Subcutaneous abdominal adipose tissue (tissue), 5 donors: Measurements from ENCODE around the gene LRRC41.

Source experiments
- H3K27ac ChIP-seq: one replicate; pipeline ENCODE4 v1.7.0; 2013; ENCODE audit warnings: low read depth, mild to moderate bottlenecking, inconsistent platforms, low read length, moderate library complexity
- H3K27me3 ChIP-seq, 5 donors: one replicate each; pipeline ENCODE4 v1.7.0; 2013; ENCODE audit warnings: low read length in 5 of 5, inconsistent platforms in 1 of 5; ENCODE audit not compliant: control insufficient read depth in 5 of 5, insufficient read depth in 4 of 5
- H3K36me3 ChIP-seq, 5 donors: one replicate each; pipeline ENCODE4 v1.7.0; 2013; ENCODE audit warnings: low read length in 5 of 5; ENCODE audit not compliant: control insufficient read depth in 5 of 5, insufficient read depth in 5 of 5
- H3K4me1 ChIP-seq, 5 donors: one replicate each; pipeline ENCODE4 v1.7.0; 2013; ENCODE audit warnings: low read length in 5 of 5, mild to moderate bottlenecking in 3 of 5, moderate library complexity in 1 of 5; ENCODE audit not compliant: control insufficient read depth in 5 of 5, insufficient read depth in 5 of 5
- H3K4me3 ChIP-seq, 5 donors: one replicate each; pipeline ENCODE4 v1.7.0; 2013; ENCODE audit warnings: low read length in 5 of 5, low read depth in 1 of 5
- H3K9ac ChIP-seq, 5 donors: one replicate each; pipeline ENCODE4 v1.7.0; 2013; ENCODE audit warnings: low read length in 5 of 5, mild to moderate bottlenecking in 4 of 5, moderate library complexity in 3 of 5
- H3K9me3 ChIP-seq, 5 donors: one replicate each; pipeline ENCODE4 v1.7.0; 2013; ENCODE audit warnings: low read length in 5 of 5; ENCODE audit not compliant: control insufficient read depth in 5 of 5
- donor health status: healthy.
- donor health status: healthy.
- donor health status: healthy.
- donor health status: healthy.
- donor health status: healthy.

LRRC41 gene

DNA sequence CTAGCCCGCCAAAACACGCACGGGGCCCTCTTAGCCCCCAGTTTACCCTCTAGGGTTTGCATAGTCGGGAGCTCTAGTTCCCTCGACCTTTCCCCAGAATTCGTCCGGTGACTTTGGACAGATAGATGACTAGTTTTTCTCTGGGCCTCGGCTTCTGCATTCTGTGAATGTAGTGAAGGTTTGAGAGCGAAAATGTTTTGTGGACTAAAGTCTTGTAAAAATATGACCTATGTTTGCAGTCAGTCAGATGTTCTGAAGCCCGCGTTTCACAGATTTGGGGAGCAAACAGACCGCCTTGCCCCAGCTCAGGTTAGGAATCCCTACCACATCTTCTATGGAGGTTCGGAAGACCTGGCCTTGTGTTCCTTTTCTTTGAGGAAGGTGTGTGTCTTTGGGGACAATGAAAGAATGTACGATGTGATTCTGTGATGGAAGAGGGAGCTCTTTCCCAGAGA is 483 bp upstream of the LRRC41 start:
- peak overlapping the region; percentile 84 to 99 (median 92) for H3K4me3 ChIP-seq
- H3K9ac ChIP-seq, result peak overlapping the region; percentile 98 to 100 (median 100)
- H3K9me3 ChIP-seq, result no peaks in the 10 kb centered on the region
- peak overlapping the region; percentile 98 for H3K27ac ChIP-seq
- peaks cover 6 to 64% (median 49%) of the 10 kb centered on the region in 5 donors for H3K4me1 ChIP-seq
- H3K36me3 ChIP-seq, result no peaks in the 10 kb centered on the region
- no peaks in the 10 kb centered on the region for H3K27me3 ChIP-seq

DNA sequence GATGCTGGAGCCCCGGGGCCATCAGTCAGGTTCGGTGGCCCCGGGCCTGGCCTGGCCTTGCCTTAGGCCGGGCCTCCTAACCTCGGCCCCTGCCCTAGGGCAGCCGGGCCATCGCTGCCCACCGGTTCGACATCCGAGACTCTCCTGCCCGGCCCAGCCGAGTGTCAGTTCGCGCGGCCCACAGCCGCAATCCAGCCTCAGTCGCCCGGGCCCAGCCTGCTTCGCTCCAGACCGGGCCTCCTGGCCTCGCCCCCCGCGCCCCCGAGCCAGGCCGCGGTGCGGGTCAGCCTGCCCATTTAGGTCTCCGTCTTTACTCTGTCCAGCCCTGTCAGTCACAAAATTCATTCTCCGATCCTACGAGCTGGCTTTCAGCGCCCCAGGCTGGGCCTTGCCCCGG is 777 bp downstream of the LRRC41 start:
- Histone ChIP-seq H3K27ac (peak overlapping the region; percentile 98), H3K4me3 (peak overlapping the region in 4 of 5 donors; percentile 84 to 94 (median 88)), H3K9me3 (no peaks in the 10 kb centered on the region), H3K9ac (peak overlapping the region; percentile 92 to 100 (median 100)), H3K36me3 (peaks cover 3 to 5% (median 3%) of the 10 kb centered on the region in 5 donors), H3K4me1 (peaks cover 6 to 64% (median 54%) of the 10 kb centered on the region in 5 donors), H3K27me3 (no peaks in the 10 kb centered on the region)

DNA sequence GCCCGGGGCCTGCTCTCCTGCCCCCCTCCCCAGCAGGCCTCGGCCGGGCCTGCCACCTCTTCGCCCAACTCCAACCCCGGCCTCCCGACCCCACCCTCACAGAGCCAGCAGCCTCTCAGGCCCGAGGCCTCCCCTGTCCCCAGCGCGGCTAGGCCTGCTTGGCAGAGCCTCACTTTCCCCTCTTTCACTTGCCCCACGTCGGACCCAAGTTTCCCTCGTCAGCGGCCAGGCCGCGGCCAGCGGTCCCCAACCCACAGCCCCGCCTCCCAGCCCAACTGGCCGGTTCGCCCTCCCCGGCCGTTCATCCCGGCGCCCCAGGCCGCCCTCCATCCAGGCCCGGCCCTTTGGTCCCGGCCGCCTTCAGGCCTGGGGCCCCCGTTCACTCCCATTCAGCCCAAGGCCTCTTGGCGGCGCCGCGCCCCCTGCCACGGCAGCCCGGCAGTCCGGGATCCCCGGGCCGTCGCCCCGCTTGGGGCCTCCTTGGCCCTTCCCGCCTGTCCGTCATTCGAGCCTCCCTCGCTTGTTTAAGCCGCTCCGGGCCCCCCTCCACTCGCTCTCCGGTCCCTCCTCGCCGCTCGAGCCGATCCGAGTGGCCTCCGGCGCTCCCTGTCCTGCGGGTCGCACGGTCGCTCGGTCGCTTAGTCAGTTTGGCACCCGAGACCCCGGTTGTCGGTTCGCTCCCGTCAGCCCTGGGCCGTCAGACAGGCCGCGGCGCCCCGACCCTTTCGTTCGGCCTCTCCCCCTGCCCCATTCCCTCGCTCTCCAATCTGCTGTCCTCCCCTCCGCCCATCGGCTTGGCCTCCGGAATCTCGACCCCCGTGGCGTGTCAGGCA is 1.4 kb downstream of the LRRC41 start:
- H3K9ac ChIP-seq, result peak overlapping the region; percentile 98 to 100 (median 100)
- H3K27ac ChIP-seq, result peak overlapping the region; percentile 98
- no peaks in the 10 kb centered on the region for H3K9me3 ChIP-seq
- H3K4me3 ChIP-seq, result peak overlapping the region; percentile 79 to 94 (median 85)
- H3K36me3 ChIP-seq, result peaks cover 8 to 11% (median 9%) of the 10 kb centered on the region in 5 donors
- H3K27me3 ChIP-seq, result no peaks in the 10 kb centered on the region
- peaks cover 6 to 58% (median 50%) of the 10 kb centered on the region in 5 donors for H3K4me1 ChIP-seq

DNA sequence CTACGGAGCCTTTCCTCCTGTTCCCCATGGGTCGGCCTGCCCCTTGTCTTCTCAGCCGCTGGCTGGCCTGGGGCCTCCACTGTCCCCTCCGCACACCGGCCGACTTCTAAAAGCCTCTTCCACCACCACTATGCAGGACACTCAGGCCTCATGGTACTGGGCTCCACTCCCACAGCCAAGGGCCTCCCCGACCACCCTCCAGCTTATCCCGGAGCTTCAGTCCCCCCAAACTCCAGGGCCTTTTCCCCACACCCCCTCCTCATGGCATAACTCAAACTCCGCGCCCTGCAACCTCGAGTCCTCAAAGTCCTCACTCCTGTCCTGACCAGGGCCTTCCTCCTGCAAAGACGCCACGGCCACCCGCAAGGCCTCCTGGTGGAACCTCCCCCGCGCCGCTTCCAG is 2.0 kb downstream of the LRRC41 start:
- peak overlapping the region; percentile 98 to 100 (median 100) for H3K9ac ChIP-seq
- H3K9me3 ChIP-seq, result no peaks in the 10 kb centered on the region
- H3K36me3 ChIP-seq, result peaks cover 15 to 17% (median 15%) of the 10 kb centered on the region in 5 donors
- peak overlapping the region; percentile 98 for H3K27ac ChIP-seq
- H3K4me1 ChIP-seq, result peaks cover 6 to 52% (median 46%) of the 10 kb centered on the region in 5 donors
- H3K4me3 ChIP-seq, result peak overlapping the region; percentile 79 to 94 (median 85)
- H3K27me3 ChIP-seq, result no peaks in the 10 kb centered on the region

DNA sequence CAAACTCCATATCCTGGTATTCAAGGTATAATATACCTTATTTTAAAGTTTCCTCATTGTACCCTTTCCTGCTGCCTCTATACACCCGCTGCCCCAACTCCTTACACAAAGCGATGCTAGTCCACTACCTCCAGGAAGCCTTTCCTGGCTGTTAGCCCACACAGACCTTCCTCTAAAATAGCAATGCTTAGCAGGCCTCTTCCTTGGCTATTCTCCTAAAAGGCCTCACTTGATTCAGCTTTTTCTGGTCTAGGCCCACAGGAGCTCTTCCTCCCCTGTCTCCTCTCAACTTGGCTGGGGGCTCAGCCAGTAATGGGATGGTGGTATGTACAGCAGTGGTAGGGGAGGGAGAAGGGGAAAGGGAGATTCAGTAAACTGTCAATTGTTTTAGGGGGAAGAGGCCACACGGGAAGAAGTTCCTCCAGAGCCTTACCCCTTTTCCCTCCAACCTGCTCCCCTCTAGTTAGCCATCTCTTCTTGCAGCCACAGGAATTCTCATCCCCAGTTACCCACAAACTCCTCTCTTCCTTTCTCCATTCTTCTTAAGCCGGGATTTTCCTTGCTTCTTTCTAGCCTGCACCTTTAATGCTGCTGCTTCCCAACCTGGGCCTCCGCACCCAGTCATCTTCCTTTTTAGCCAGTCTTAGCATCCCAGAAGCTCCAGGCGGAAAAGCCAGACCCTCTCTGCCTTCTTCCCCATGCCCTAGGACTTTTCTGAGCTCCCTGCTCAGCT is 2.6 kb downstream of the LRRC41 start:
- Histone ChIP-seq H3K27ac (peak overlapping the region; percentile 98), H3K27me3 (no peaks in the 10 kb centered on the region), H3K36me3 (peaks cover 16 to 21% (median 19%) of the 10 kb centered on the region in 5 donors), H3K4me3 (peak overlapping the region; percentile 79 to 94 (median 85)), H3K4me1 (peaks cover 6 to 50% (median 41%) of the 10 kb centered on the region in 5 donors), H3K9ac (peak overlapping the region; percentile 98 to 100 (median 100)), H3K9me3 (no peaks in the 10 kb centered on the region)

DNA sequence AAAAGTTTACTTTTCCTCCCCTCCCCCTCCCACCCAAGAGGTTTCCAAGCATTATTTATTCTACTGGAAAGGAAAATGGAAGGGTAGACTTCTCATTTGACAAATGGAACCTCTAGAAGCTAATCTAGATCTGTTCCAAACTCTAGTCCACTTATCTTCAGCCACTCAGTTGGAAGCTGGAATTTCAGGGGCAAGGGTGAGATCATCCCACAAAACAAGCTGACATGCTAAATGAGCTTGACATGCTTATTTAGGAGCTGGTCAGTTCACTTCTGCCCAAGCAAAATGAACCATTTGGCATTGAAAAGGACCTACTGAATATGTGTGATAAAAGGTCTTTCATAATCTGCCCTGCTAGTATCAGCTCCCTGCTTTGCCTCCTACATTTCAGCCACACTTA is 5.0 kb downstream of the LRRC41 start:
- Histone ChIP-seq H3K27me3 (no peaks in the 10 kb centered on the region), H3K4me1 (peaks cover 4 to 33% (median 27%) of the 10 kb centered on the region in 5 donors), H3K4me3 (no peak overlapping the region), H3K36me3 (peaks cover 16 to 45% (median 31%) of the 10 kb centered on the region in 5 donors), H3K9me3 (no peaks in the 10 kb centered on the region), H3K9ac (peak overlapping the region in 2 of 5 donors; percentile 0 to 16), H3K27ac (peak overlapping the region; percentile 7)

DNA sequence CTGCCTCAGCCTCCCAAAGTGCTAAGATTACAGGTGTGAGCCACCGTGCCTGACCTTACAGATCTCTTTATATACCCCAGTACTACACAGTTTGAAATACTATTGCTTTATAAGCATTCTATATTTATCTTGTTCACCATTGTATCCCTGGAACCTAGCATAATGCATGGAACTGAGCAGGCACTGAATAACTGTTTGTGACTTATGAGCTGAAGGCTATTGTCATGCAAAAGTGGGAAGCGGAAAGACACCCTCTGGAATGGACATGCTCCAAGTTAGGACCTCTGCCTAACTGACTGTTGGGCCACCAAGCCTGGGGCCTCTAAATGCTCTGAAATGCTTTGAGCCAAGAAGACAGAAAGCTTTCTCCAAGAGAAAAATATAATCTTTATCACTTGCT is 8.1 kb downstream of the LRRC41 start:
- Histone ChIP-seq H3K27ac (no peak overlapping the region), H3K27me3 (no peaks in the 10 kb centered on the region), H3K36me3 (peaks cover 21 to 58% (median 35%) of the 10 kb centered on the region in 5 donors), H3K4me3 (no peak overlapping the region), H3K9ac (no peak overlapping the region), H3K4me1 (peaks cover 0 to 16% (median 8%) of the 10 kb centered on the region in 5 donors), H3K9me3 (no peaks in the 10 kb centered on the region)

DNA sequence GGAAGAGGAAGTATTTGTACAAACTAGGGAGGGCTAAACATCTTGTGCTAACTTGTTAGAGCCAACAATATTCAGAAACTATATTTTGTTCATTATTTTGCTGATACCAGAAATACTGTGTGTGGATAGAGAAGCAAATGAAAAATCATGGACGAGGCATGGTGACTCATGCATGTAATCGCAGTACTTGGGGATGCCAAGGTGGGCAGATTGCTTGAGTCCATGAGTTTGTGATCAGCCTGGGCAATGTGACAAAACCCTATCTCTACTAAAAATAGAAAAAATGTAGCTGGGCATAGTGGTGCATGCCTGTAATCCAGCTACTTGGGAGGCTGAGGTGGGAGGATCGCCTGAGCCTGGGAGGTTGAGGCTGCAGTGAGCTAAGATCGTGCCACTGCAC is 13.4 kb downstream of the LRRC41 start:
- Histone ChIP-seq H3K4me1 (peaks cover 0 to 4% (median 0%) of the 10 kb centered on the region in 5 donors), H3K27me3 (no peaks in the 10 kb centered on the region), H3K4me3 (no peak overlapping the region), H3K36me3 (peaks cover 14 to 65% (median 31%) of the 10 kb centered on the region in 5 donors), H3K9me3 (no peaks in the 10 kb centered on the region), H3K27ac (no peak overlapping the region), H3K9ac (no peak overlapping the region)

DNA sequence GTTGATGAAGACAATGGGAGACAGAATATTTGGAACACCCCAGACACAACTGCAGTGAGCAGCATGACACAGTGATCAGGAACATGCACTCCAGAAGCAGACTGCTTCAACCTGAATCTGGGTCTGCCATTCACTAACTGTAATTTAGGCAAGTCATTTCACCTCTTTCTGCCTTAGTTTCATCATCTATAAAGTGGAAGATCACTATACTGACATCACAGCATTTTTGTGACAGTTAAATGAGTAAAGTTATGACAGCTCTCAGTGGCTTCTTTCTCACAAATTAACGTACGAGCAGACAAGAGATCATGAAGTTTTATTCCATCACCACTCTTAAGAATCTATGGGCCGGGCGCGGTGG is 14.3 kb downstream of the LRRC41 start:
- no peak overlapping the region for H3K27ac ChIP-seq
- no peak overlapping the region for H3K9ac ChIP-seq
- peaks cover 21 to 66% (median 40%) of the 10 kb centered on the region in 5 donors for H3K36me3 ChIP-seq
- no peaks in the 10 kb centered on the region for H3K9me3 ChIP-seq
- H3K4me3 ChIP-seq, result no peak overlapping the region
- H3K27me3 ChIP-seq, result no peaks in the 10 kb centered on the region
- peaks cover 0 to 4% (median 0%) of the 10 kb centered on the region in 5 donors for H3K4me1 ChIP-seq
